RKO (cell line): ENCODE data around the gene GLRB.
A peak's percentile ranks its signal among the peaks of the same experiment; 100 is the strongest.
"Not testable (repeated sequence)": the region's sequence is repeated elsewhere in the genome, so short reads cannot be mapped to it uniquely, and the experiment has no call there.

Experiments
- DNase-seq: peaks from one replicate; pipeline ENCODE4 v3.0.0-alpha.2; 2016; ENCODE audit warnings: low spot score

GLRB gene

GRCh38 chr4:157128395-157128794 lies 52.4 kb downstream of the GLRB start:
- peak; percentile 41 for DNase-seq

- DNase-seq, result no peak
Measured at GRCh38 chr4:157141976-157142375, 66.0 kb downstream of the GLRB start.

- DNase-seq, result no peak
Measured at GRCh38 chr4:157143369-157143768, 67.4 kb downstream of the GLRB start.

- no peak for DNase-seq
Measured at GRCh38 chr4:157151711-157152110, 75.8 kb downstream of the GLRB start.

GRCh38 chr4:157165935-157166610 lies 90.1 kb downstream of the GLRB start:
- DNase-seq, result no peak

- DNase-seq, result no peak
Measured at GRCh38 chr4:157170321-157170720, 94.4 kb downstream of the GLRB start.

GRCh38 chr4:157172011-157172410 lies 96.1 kb downstream of the GLRB start:
- DNase-seq, result peak; percentile 9

GRCh38 chr4:157180268-157180667 lies 104.3 kb downstream of the GLRB start:
- not testable (repeated sequence) for DNase-seq

- DNase-seq, result no peak
Measured at GRCh38 chr4:157184300-157184699, 108.3 kb downstream of the GLRB start.

GRCh38 chr4:157185363-157185762 lies 109.4 kb downstream of the GLRB start:
- no peak for DNase-seq

GRCh38 chr4:157195374-157195773 lies 119.4 kb downstream of the GLRB start:
- no peak for DNase-seq

- no peak for DNase-seq
Measured at GRCh38 chr4:157196046-157196445, 120.1 kb downstream of the GLRB start.

- no peak for DNase-seq
Measured at GRCh38 chr4:157204634-157205244, 128.8 kb downstream of the GLRB start.

- DNase-seq, result peak; percentile 35
Measured at GRCh38 chr4:157217708-157218107, 141.8 kb downstream of the GLRB start.

GRCh38 chr4:157219711-157220370 lies 143.9 kb downstream of the GLRB start:
- DNase-seq, result no peak

GRCh38 chr4:157220371-157220881 lies 144.5 kb downstream of the GLRB start, which contains the start of gene GRIA2:
TSS of gene GRIA2 (plus strand) at chr4:157220728. CDS start at chr4:157221043, 315 bp downstream.
- no peak for DNase-seq

GRCh38 chr4:157221426-157221894 lies 145.5 kb downstream of the GLRB start:
- DNase-seq, result no peak
